Frontal cortex (tissue), 4 donors: ENCODE results near the gene WDR1. TPM values are rescaled to one million over a fixed set of nuclear protein-coding genes. Genes with fewer than 3 reads are reported as not detected.

ENCODE experiments used
- DNase-seq, 2 donors: peaks; one replicate each; pipeline ENCODE4 v3.0.0; 2012; ENCODE audit warnings: low spot score in 2 of 2
- FAIRE-seq: peaks from 2 replicates; lab custom pipeline; 2012; peaks lifted over from hg19 to GRCh38; lab: Jason Lieb, UNC
- small RNA-seq: library from RNA; depleted of rRNA; stranded (forward); fragments of <200 nt; gene quantifications from one replicate; pipeline ENCODE3, GENCODE V24; 2014
- total RNA-seq: library from RNA; depleted of rRNA; stranded (reverse); fragments of >200 nt; gene quantifications from one replicate; pipeline ENCODE4 v1.2.3, GENCODE V29; 2014
- donor health status: control.
- donor health status: control.
- donor health status: control.

Gene WDR1
- total RNA-seq, 1 donor from 2014 or later = 83.2 TPM

- FAIRE-seq (no peak), DNase-seq (peak in 1 of 2 donors; percentile 41)
Observed at GRCh38 chr4:10030972-10031667, 85.5 kb downstream of the WDR1 start.

- no peak for DNase-seq
- no peak for FAIRE-seq
Observed at GRCh38 chr4:10029403-10029802, 87.2 kb downstream of the WDR1 start.

- no peak for FAIRE-seq
- no peak for DNase-seq
Observed at GRCh38 chr4:10028910-10029309, 87.7 kb downstream of the WDR1 start.

- no peak for DNase-seq
- FAIRE-seq = no peak
Observed at GRCh38 chr4:10026485-10026884, 90.1 kb downstream of the WDR1 start.

GRCh38 chr4:10025230-10025806 lies 91.3 kb downstream of the WDR1 start:
- no peak for DNase-seq
- FAIRE-seq = no peak

Small RNA genes lying within 50 kb of the gene (small RNA-seq; reads per million reads assigned to genes)
- not detected for gene AC093664.1
- not detected for gene MIR3138
- gene RNA5SP155 = not detected

Other genes with a start within 250 kb of the WDR1 start
- gene SLC2A9, start 95.3 kb downstream of the WDR1 start, total RNA-seq = 2.9 TPM